WERI-Rb-1 (cell line): Measurements from ENCODE around the gene ILK.

Experiments used
- DNase-seq: peaks from one replicate; pipeline ENCODE4 v3.0.0-alpha.2; 2020
- H3K27ac ChIP-seq: fragments of 250-450 bp; sonication (Bioruptor Pico); 2 replicates; pipeline ENCODE4 v1.5.1; 2020; ENCODE audit warnings: mild to moderate bottlenecking, moderate library complexity
- H3K27me3 ChIP-seq: fragments of 250-450 bp; sonication (Bioruptor Pico); 2 replicates; pipeline ENCODE4 v1.5.1; 2021; ENCODE audit warnings: mild to moderate bottlenecking, low read depth, moderate library complexity; ENCODE audit not compliant: insufficient read depth, severe bottlenecking
- H3K36me3 ChIP-seq: fragments of 250-450 bp; sonication (Bioruptor Pico); 2 replicates; pipeline ENCODE4 v1.5.1; 2020; ENCODE audit warnings: mild to moderate bottlenecking, moderate library complexity
- H3K4me3 ChIP-seq: 2 replicates; pipeline ENCODE4 v1.5.1; 2011; ENCODE audit warnings: low read depth, mild to moderate bottlenecking, control low read depth, low read length
- H3K9me3 ChIP-seq: fragments of 250-450 bp; sonication (Bioruptor Pico); 2 replicates; pipeline ENCODE4 v1.5.1; 2021; ENCODE audit warnings: mild to moderate bottlenecking, moderate library complexity; ENCODE audit not compliant: severe bottlenecking
- CTCF ChIP-seq: IDR thresholded peaks from 2 replicates; pipeline ENCODE4 v1.5.1; 2011; ENCODE audit warnings: low read depth, mild to moderate bottlenecking, control low read depth, inconsistent platforms, low read length

ILK gene

DNA sequence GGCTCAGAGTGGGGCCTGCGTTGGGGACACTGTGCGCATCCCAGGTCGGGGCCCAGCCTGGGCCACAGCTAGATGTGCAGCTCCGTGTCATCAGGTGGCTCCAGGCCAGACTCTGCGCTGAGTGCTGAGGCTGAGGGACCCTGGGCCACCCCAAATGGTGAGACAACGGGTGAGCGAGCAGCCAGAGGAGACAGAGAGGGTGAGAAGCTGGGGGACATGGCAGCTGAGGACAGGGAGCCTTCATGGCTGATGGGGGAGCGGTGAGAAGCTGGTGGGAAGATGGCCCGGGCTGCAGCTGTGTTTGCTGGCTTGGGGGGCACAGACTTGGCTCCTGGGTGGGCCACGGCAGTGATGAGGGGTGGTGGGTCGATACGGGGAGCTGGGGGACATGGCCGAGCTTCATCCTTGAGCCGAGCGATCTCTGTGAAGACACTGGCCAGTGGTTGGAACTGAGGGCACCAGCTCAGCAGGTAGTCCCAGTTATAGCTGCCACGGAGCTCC, 18.2 kb downstream of the ILK start:
- Histone ChIP-seq H3K27me3 (no peaks in the 10 kb centered on the region), H3K36me3 (peaks cover 19% of the 10 kb centered on the region), H3K27ac (no peak overlapping the region), H3K4me3 (no peak overlapping the region), H3K9me3 (no peaks in the 10 kb centered on the region)
- no peak for TF ChIP-seq CTCF
- DNase-seq = no peak

GRCh38 chr11:6622261-6623171, 18.9 kb downstream of the ILK start:
- Histone ChIP-seq H3K9me3 (no peaks in the 10 kb centered on the region), H3K27me3 (no peaks in the 10 kb centered on the region), H3K36me3 (peaks cover 24% of the 10 kb centered on the region), H3K4me3 (no peak overlapping the region), H3K27ac (no peak overlapping the region)
- TF ChIP-seq CTCF = no peak
- no peak for DNase-seq

GRCh38 chr11:6623391-6624363, 20.1 kb downstream of the ILK start:
- Histone ChIP-seq H3K4me3 (no peak overlapping the region), H3K36me3 (peaks cover 33% of the 10 kb centered on the region), H3K9me3 (no peaks in the 10 kb centered on the region), H3K27me3 (no peaks in the 10 kb centered on the region), H3K27ac (no peak overlapping the region)
- TF ChIP-seq CTCF = no peak
- no peak for DNase-seq

DNA sequence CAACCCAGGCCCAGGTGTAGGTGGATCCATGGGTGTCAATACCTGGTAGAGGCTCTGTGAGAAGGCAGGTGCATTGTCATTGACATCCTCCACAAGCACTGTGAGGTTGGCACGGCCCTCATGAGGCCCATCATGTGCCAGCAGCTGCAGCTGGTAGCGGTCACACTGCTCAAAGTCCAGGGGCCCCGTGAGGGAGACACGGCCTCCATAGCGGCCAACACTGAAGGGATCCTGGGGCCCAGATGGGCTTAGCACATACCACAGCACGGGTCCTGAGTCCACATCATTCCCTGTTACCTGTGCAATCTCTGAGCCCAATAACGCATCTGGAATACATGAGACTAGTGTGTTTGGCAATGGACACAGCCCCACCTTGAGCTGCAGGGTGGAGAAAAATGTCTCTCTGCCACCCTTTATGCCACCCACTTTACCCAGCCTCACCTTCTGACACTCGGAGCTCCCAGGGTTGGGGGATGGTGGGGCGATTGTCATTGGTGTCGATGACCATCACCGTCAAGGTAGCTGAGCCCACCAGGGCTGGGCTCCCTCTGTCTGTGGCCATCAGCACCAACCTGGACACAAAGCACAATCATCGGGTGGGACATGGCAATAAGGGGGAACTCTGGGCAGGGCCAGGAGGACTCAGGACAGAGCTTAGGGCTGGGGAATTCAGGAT, 21.7 kb downstream of the ILK start:
- no peak overlapping the region for H3K27ac ChIP-seq
- no peak for TF ChIP-seq CTCF
- no peak for DNase-seq
- peaks cover 39% of the 10 kb centered on the region for H3K36me3 ChIP-seq
- no peaks in the 10 kb centered on the region for H3K27me3 ChIP-seq
- H3K4me3 ChIP-seq = no peak overlapping the region
- no peaks in the 10 kb centered on the region for H3K9me3 ChIP-seq

DNA sequence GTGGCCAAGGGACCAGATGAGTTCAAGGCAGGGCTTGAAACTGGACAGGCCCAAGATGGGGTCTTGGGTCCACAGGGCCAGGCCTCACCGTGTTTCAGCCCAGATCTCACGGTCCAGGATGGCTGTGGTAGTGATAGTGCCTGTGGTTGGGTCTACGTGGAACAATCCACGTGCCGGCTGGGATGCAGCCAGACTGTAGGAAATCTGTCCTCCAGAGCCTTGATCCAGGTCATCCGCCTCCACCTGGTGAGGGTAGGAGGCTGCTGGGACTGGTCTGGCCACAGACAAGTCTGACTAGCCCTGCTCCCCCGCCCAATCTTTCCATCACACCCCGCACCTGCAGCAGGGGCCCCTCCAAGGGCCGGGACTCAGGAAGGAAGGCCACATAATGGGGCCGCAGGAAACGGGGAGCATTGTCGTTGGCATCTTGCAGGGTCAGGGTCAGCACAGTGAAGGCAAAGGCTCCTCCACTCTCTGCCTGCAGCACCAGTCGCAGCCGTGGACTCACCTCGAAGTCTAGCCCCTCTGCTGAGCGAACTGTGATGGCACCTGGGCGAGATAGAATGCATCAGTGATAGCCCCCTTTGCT, 22.4 kb downstream of the ILK start:
- H3K36me3 ChIP-seq = peaks cover 43% of the 10 kb centered on the region
- TF ChIP-seq CTCF = no peak

More for the DNA sequence above, 22.4 kb downstream of the ILK start:
- DNase-seq = no peak
- Histone ChIP-seq H3K27me3 (no peaks in the 10 kb centered on the region), H3K9me3 (no peaks in the 10 kb centered on the region), H3K27ac (no peak overlapping the region), H3K4me3 (no peak overlapping the region)
